Measurements from ENCODE around the gene MMS19.

The MMS19 gene

DNA sequence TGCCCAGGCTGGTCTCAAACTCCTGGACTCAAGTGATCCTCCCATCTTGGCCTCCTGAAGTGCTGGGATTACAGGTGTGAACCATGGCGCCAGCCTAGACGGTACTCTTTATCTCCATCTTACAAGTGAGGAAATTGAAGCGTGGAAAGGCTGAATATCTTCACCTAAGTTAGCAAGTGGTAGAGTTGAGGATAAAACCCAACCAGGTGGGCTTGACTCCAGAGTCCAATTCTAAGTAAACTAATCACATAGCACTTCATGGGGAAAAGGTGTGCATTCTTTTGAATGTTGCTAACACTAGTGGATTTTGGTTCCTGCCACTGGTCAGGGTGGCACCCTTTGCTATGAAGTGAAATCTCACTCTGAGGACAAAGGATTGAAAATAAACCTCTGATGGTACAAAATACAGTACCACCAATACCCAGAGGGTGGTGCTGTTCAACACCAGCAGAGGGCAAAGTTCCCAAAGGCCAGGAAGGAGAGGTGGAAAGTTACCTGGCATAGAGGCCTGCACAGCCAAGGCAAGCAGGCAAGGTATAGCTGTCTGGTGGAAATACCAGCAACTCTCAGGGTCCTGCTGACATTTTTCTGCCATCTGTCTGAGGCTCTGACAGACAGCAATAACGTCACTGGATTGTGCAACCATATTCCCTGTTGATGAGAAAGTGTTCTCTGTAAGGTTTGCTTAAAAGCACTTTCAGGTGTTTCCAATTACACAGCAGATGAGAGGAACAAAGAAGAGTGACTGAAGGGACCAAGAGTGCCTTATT is 34.7 kb downstream of the MMS19 start:
- no peak for DNase-seq

- no peak for DNase-seq
Measured at GRCh38 chr10:97462309-97462708, 35.9 kb downstream of the MMS19 start.

- DNase-seq = no peak
Measured at GRCh38 chr10:97459933-97460332, 38.3 kb downstream of the MMS19 start.

DNA sequence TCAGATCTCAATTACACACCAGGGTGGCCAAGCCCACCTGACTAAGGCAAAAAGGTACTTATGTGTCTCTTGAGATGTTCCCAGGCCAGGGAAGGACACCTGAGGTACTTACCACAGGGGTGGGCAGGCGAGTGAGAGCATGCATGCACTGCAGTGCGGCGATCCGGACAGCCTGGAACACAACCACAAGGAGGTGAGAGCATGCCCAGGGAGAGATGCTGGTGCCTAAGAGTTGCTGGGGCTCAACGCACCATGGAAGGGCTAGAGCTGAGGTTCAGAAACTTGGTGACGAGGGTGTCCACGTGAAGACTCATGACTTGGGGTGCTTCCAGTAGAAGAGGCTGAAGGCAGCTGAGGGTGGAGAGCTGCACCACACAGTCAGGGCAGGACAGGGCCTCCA is 39.1 kb downstream of the MMS19 start:
- DNase-seq = no peak

DNA sequence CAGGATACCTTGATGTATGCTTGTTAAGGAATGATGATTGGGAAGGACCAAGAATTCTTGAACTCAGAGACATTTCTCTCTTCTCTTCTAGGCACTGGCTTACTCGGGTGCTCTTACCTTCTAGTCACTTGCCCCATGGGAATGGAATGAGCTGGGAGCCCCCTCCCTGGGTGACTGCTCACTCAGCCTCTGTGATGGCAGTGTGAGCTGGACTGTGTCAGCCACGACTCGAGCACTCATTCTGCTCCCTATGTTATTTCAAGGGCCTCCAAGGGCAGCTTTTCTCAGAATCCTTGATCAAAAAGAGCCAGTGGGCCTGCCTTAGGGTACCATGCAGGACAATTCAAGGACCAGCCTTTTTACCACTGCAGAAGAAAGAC is 41.5 kb downstream of the MMS19 start:
- no peak for DNase-seq

DNA sequence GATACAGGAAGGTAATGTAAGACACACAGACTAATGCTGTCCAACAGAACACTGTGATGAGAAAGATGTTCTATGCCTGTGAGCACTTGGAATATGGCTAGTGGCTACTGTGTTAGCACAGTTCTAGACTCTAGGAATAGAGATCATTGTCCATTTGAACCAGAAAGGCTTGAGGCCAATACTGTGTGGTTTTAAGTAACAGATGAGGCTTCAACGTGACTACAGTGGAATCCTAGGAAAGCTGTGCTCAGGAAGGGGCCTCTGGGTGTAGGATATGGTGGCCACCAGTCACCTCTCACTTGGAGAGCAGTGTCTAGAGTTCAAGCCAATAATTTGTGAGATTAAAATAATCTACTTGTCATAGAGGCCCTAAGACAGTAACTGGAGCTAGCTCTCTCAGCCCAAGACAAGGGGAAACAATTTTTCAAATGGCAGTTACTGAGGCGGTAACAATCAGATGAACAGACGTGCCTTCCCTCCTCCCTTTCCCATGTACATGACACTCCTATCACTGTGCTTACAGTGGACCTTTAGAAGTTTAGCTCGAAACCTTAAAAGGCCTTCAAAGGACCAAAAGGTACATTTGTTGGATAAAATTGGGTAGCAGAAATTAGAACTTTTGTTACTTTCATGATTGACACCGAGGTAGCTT is 42.1 kb downstream of the MMS19 start:
- DNase-seq = no peak

GRCh38 chr10:97454330-97455036 is 43.7 kb downstream of the MMS19 start:
- DNase-seq = no peak

- DNase-seq = no peak
Measured at GRCh38 chr10:97452352-97452751, 45.9 kb downstream of the MMS19 start.

- no peak for DNase-seq
Measured at GRCh38 chr10:97451605-97452004, 46.6 kb downstream of the MMS19 start.

- DNase-seq = no peak
Measured at GRCh38 chr10:97450828-97451227, 47.4 kb downstream of the MMS19 start.

DNA sequence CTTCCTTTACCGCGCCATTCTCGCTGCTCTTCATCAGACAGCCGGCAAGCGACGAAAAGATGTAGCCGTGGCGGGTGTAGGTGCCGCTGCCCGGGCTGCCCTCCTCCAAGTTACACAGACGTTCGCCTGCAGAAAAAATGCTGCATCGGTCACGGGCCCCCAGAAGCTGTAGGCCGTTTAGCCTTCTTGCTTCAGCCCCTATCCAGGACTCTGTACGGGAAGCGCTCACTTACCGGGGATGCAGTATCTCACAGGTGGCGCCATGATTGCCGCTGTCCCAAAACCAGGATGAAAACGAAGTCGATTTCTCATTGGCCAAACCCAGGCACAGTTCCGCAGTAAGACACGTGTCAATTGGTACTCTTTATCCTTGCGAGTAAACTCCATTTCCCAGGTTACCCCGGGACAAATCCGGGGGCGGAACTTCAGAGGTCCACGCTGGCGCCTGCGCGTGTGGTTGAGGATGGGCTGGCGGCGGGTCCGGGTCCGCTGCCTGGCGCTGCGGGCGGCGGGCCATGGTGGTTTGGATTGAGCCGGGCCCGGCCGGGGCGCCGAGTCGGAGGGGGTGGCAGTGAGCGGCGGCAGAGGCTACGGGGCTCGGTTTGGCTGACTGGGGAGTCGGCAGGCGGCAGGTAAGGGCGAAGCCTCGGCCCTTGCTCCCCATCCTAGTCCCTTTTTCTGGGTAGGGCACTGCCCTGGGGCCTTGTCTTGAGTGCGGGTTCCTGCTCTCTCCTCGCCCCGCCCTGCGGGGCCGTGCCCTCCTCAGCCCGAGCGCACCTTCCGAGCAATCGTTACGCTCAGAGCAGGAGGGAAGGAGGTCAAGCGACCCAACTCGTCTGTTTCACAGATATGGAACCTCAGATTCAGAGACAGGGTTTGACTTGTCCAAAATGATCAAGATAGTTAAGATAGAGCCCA is 52.2 kb downstream of the MMS19 start, which contains the start of the genes EXOSC1 and ZDHHC16:
Gene EXOSC1 (minus strand): TSS at position 285 of the 918 bp plus-strand sequence. CDS start 21 bp downstream, at position 264.
Gene ZDHHC16 (plus strand): TSS at position 454 of the 918 bp plus-strand sequence. CDS start 5,501 bp downstream, outside the sequence.
- peak; percentile 85 for DNase-seq

DNA sequence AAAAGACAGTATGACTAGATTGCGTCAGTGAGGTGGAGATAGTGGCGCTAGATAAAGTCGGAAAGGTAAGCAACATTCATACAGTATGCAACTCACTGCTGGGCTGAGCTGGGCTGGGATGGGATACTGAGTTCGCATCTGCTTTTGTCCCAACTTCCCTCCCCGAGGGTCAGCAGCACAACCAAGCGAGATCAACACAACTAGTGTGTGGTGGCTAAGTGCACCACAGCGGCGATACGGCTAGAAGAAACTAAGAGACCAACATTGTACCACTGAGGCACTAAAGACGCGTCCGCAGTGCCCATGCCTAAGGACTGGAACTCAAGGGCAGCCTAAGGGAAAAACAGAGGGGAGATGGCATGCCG is 52.9 kb downstream of the MMS19 start:
- no peak for DNase-seq

- no peak for DNase-seq
Measured at GRCh38 chr10:97444212-97444611, 54.0 kb downstream of the MMS19 start.

DNA sequence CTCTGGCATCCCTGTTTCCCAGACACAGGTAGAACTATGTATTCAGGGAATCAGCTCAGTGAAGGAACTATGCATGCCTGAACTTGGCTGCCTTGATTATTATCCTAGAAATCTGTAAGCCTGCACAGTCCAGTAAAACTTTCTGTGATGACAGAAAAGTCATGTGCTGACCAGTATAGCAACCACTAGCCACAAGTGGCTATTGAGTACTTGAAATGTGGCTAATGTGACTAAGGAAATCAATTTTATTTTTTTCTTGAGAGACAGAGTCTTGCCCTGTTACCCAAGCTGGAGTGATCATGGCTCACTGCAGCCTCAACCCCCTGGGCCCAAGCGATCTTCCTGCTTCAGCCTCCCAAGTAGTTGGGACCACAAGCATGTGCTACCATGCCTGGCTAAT is 55.9 kb downstream of the MMS19 start:
- no peak for DNase-seq

DNA sequence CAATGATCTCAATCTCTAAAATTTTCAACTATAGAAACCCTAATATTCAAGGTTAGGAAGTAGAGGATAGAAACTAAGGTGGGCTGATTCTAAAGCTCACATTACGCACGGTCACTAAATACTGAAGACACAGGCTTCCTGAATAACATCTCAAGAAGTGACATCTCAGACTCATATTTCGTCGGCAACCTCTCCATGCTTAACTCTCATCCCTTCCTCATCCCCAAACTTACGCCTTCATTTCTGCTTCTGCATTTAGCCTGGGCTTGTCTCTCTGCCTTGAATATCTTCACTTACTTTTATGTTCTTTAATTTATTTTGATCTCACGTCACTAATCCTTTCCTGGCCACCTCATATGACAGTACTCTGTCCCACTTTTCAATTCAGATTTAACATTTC is 63.0 kb downstream of the MMS19 start:
- DNase-seq = no peak

GRCh38 chr10:97434557-97434956 is 63.7 kb downstream of the MMS19 start:
- DNase-seq = no peak

DNA sequence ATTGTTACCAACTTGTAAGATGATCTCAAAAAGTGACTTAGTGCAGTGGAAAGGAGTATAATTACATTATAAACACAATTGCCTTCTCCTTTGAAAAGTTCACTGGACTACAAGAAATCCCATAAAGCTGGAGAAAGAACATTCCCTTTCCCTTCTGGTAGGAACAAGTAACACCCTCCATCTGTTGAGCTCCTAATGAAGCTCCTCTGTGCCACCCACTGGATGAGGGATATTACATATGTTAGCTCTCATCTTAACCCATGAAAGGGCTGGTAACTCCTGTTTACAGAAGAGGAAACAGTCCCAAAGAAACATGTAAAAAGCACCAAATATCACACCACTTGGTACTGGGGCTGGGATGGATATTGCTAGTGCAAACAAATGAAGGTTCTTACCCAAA is 64.2 kb downstream of the MMS19 start:
- DNase-seq = no peak

DNA sequence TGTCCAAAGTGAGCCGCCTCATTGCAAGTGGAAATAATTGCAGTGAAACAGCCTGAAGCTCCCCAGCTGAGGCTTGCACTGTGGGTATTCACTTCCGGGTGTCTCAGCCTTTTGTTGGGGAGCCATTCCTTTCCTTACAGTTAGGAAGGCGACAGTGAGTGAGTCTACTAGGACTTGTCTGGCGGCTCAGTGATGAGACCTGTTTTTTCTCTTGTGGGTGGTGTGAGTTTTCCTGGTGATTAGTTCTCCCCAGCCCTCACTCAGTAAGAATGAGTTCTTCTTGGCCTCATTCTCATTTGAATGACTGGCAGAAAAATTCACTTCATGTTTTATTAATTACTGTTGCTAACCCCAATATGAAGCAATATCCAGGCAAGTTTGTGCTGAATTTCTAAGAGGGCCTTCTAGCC is 69.6 kb downstream of the MMS19 start:
- DNase-seq = no peak

- no peak for DNase-seq
Measured at GRCh38 chr10:97427571-97428179, 70.5 kb downstream of the MMS19 start.

GRCh38 chr10:97426776-97427570 is 71.2 kb downstream of the MMS19 start:
- DNase-seq = no peak

All from NK-92 treated with Interleukin-12 subunit alpha and Interleukin-12 subunit beta, amount 100 ng/mL, for 24 hours (cell line).